Parathyroid adenoma (tissue), 2 donors: ENCODE data around the gene PSPC1.
A peak's percentile ranks its signal among the peaks of the same experiment; 100 is the strongest.
"Not testable (repeated sequence)": the region's sequence is repeated elsewhere in the genome, so short reads cannot be mapped to it uniquely, and the experiment has no call there.

Experiments used
- H2AFZ ChIP-seq: fragments of 300-600 bp; sonication (generic); one replicate; pipeline ENCODE4 v1.7.0; 2017; ENCODE audit warnings: antibody characterized with exemption, mild to moderate bottlenecking
- H3K27ac ChIP-seq: fragments of 300-600 bp; sonication (generic); one replicate; pipeline ENCODE4 v1.7.0; 2017
- H3K27me3 ChIP-seq: fragments of 300-600 bp; sonication (generic); one replicate; pipeline ENCODE4 v1.7.0; 2017; ENCODE audit warnings: low read length; ENCODE audit not compliant: control insufficient read depth, insufficient read depth
- H3K36me3 ChIP-seq: fragments of 300-600 bp; sonication (generic); one replicate; pipeline ENCODE4 v1.7.0; 2017; ENCODE audit warnings: low read length; ENCODE audit not compliant: control insufficient read depth, insufficient read depth
- H3K4me1 ChIP-seq: fragments of 300-600 bp; sonication (generic); one replicate; pipeline ENCODE4 v1.7.0; 2017; ENCODE audit warnings: control low read depth
- H3K4me2 ChIP-seq: fragments of 300-600 bp; sonication (generic); one replicate; pipeline ENCODE4 v1.7.0; 2017; ENCODE audit warnings: low read length
- H3K4me3 ChIP-seq: fragments of 300-600 bp; sonication (generic); one replicate; pipeline ENCODE4 v1.7.0; 2017; ENCODE audit warnings: low read depth, low read length
- H3K79me2 ChIP-seq: fragments of 300-600 bp; sonication (generic); one replicate; pipeline ENCODE4 v1.7.0; 2017; ENCODE audit warnings: control low read depth
- H3K9ac ChIP-seq: fragments of 300-600 bp; sonication (generic); one replicate; pipeline ENCODE4 v1.7.0; 2017; ENCODE audit warnings: mild to moderate bottlenecking
- H3K9me3 ChIP-seq: fragments of 300-600 bp; sonication (generic); one replicate; pipeline ENCODE4 v1.7.0; 2017; ENCODE audit warnings: low read length; ENCODE audit not compliant: control insufficient read depth
- CTCF ChIP-seq: fragments of 300-600 bp; sonication (generic); IDR thresholded peaks from one replicate; pipeline ENCODE4 v1.7.0; 2017; ENCODE audit warnings: antibody characterized with exemption, mild to moderate bottlenecking
- donor health status: primary hyperparathyroidism.

PSPC1 gene

GRCh38 chr13:19795956-19796355 is 13.2 kb upstream of the PSPC1 start:
- Histone ChIP-seq H2AFZ (no peak overlapping the region), H3K27ac (no peak overlapping the region), H3K27me3 (no peaks in the 10 kb centered on the region), H3K4me2 (no peak overlapping the region), H3K9ac (no peak overlapping the region), H3K79me2 (no peaks in the 10 kb centered on the region), H3K9me3 (no peaks in the 10 kb centered on the region), H3K4me3 (no peak overlapping the region), H3K4me1 (no peaks in the 10 kb centered on the region), H3K36me3 (no peaks in the 10 kb centered on the region)
- no peak for TF ChIP-seq CTCF

GRCh38 chr13:19794631-19795030 is 11.9 kb upstream of the PSPC1 start:
- Histone ChIP-seq H3K9ac (no peak overlapping the region), H3K9me3 (no peaks in the 10 kb centered on the region), H3K27me3 (no peaks in the 10 kb centered on the region), H3K4me2 (no peak overlapping the region), H3K4me1 (no peaks in the 10 kb centered on the region), H3K79me2 (no peaks in the 10 kb centered on the region), H3K36me3 (no peaks in the 10 kb centered on the region), H2AFZ (no peak overlapping the region), H3K4me3 (no peak overlapping the region), H3K27ac (no peak overlapping the region)
- TF ChIP-seq CTCF = no peak

- Histone ChIP-seq H2AFZ (no peak overlapping the region), H3K4me3 (no peak overlapping the region), H3K4me1 (no peaks in the 10 kb centered on the region), H3K27ac (no peak overlapping the region), H3K27me3 (no peaks in the 10 kb centered on the region), H3K79me2 (no peaks in the 10 kb centered on the region), H3K4me2 (no peak overlapping the region), H3K9me3 (no peaks in the 10 kb centered on the region), H3K36me3 (no peaks in the 10 kb centered on the region), H3K9ac (no peak overlapping the region)
- no peak for TF ChIP-seq CTCF
Observed at GRCh38 chr13:19791953-19792537, 9.3 kb upstream of the PSPC1 start.

- Histone ChIP-seq H3K4me2 (peak overlapping the region; percentile 71), H3K27ac (peak overlapping the region; percentile 91), H3K9ac (peak overlapping the region; percentile 72), H3K27me3 (no peaks in the 10 kb centered on the region), H3K36me3 (no peaks in the 10 kb centered on the region), H3K79me2 (peaks cover 7% of the 10 kb centered on the region), H3K9me3 (no peaks in the 10 kb centered on the region), H3K4me1 (no peaks in the 10 kb centered on the region), H3K4me3 (peak overlapping the region; percentile 89), H2AFZ (peak overlapping the region; percentile 86)
- TF ChIP-seq CTCF = no peak
Observed at GRCh38 chr13:19782049-19782726, 557 bp downstream of the PSPC1 start.

- Histone ChIP-seq H3K9me3 (no peaks in the 10 kb centered on the region), H2AFZ (peak overlapping the region; percentile 86), H3K4me3 (peak overlapping the region; percentile 89), H3K4me2 (peak overlapping the region; percentile 71), H3K4me1 (no peaks in the 10 kb centered on the region), H3K27ac (no peak overlapping the region), H3K9ac (no peak overlapping the region), H3K79me2 (peaks cover 7% of the 10 kb centered on the region), H3K27me3 (no peaks in the 10 kb centered on the region), H3K36me3 (no peaks in the 10 kb centered on the region)
- TF ChIP-seq CTCF = no peak
Observed at GRCh38 chr13:19781526-19781925, 1.2 kb downstream of the PSPC1 start.

- H3K27me3 ChIP-seq, H3K36me3 ChIP-seq, H3K79me2 ChIP-seq, H3K4me1 ChIP-seq, H3K9ac ChIP-seq, H2AFZ ChIP-seq, H3K9me3 ChIP-seq, H3K27ac ChIP-seq: not testable (repeated sequence)
- peak overlapping the region; percentile 71 for H3K4me2 ChIP-seq
- H3K4me3 ChIP-seq = peak overlapping the region; percentile 89
Observed at GRCh38 chr13:19780753-19781418, 1.9 kb downstream of the PSPC1 start.
